Inferior parietal cortex (tissue), 1 donor: ENCODE measurements around the gene HTT-AS.
A peak's percentile ranks its signal among the peaks of the same experiment; 100 is the strongest.
"Not testable (repeated sequence)": the region's sequence is repeated elsewhere in the genome, so short reads cannot be mapped to it uniquely, and the experiment has no call there.

Source experiments
- DNase-seq: peaks from one replicate; pipeline ENCODE4 v3.0.0-alpha.2; 2016; ENCODE audit errors: extremely low spot score

The HTT-AS gene

GRCh38 chr4:3051141-3051897, 23.0 kb downstream of the HTT-AS start:
- not testable (repeated sequence) for DNase-seq

- peak; percentile 70 for DNase-seq
Observed at GRCh38 chr4:3047464-3048286, 26.7 kb downstream of the HTT-AS start.

GRCh38 chr4:3046623-3047022, 27.7 kb downstream of the HTT-AS start:
- no peak for DNase-seq

GRCh38 chr4:3046162-3046561, 28.2 kb downstream of the HTT-AS start:
- no peak for DNase-seq

GRCh38 chr4:3044870-3045819, 29.2 kb downstream of the HTT-AS start:
- no peak for DNase-seq

- DNase-seq = no peak
Observed at GRCh38 chr4:3043282-3044020, 30.9 kb downstream of the HTT-AS start.

- no peak for DNase-seq
Observed at GRCh38 chr4:3042226-3042625, 32.1 kb downstream of the HTT-AS start.

GRCh38 chr4:3041192-3042142, 32.9 kb downstream of the HTT-AS start:
- DNase-seq = no peak

- no peak for DNase-seq
Observed at GRCh38 chr4:3040452-3041191, 33.7 kb downstream of the HTT-AS start.

- no peak for DNase-seq
Observed at GRCh38 chr4:3039706-3040366, 34.5 kb downstream of the HTT-AS start.

GRCh38 chr4:3037957-3038461, 36.3 kb downstream of the HTT-AS start:
- DNase-seq = no peak

- no peak for DNase-seq
Observed at GRCh38 chr4:3036131-3036952, 38.0 kb downstream of the HTT-AS start.

- DNase-seq = no peak
Observed at GRCh38 chr4:3035674-3036073, 38.7 kb downstream of the HTT-AS start.

GRCh38 chr4:3035249-3035648, 39.1 kb downstream of the HTT-AS start:
- DNase-seq = no peak

GRCh38 chr4:3034231-3034630, 40.1 kb downstream of the HTT-AS start:
- DNase-seq = no peak

- DNase-seq = no peak
Observed at GRCh38 chr4:3031357-3032082, 42.8 kb downstream of the HTT-AS start.
